Hypothalamus (tissue), 51 donors: Measurements from ENCODE around the gene PRR11.
A peak's percentile ranks its signal among the peaks of the same experiment; 100 is the strongest.
"Not testable (repeated sequence)": the region's sequence is repeated elsewhere in the genome, so short reads cannot be mapped to it uniquely, and the experiment has no call there.

Source experiments
- DNase-seq, 51 donors: peaks; one replicate each; lab custom pipeline; 2025; lab: John Stamatoyannopoulos, UW

Gene PRR11

DNA sequence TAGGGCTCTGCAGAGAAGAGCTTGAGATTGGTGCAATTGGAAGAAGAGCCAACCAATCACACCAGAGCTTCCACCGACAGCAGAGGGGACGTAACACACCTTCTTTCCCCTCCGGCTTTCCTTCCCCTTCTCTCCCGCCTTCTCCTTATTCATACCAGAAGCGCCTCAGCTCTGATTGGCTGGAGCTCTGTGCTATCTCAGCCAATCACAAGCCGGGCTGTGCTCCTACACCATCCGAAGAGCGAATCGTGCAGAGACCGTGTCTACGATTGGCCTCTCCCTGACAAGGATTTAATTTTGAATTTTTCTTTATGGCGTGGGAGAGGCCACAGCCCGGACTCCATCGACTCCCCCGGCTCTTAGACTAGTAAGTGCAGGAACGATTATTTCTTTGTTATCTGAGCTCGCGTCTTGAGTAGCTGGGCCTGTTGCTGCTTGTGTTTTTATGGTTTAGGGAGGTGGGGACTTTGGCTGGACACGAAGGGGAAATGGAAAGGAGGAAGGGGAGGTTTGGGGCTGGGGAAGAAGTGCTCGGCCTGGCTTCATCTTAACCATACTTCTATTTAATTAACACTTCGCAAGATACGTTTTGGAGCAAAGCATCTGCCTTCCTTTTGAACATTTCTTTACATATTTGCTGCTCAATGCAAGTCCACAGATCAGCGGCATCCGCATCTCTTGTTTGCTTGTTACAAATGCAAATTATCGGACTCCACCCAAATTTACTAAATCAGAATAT lies at the start of gene PRR11:
Gene PRR11, plus strand, starts transcription at position 308 of the 739 bp plus-strand sequence. CDS start 14,007 bp downstream, outside the sequence.
- DNase-seq = peak in 46 of 51 donors; percentile 60 to 100 (median 99)

- peak in 50 of 51 donors; percentile 7 to 75 (median 46) for DNase-seq
These were observed 49.6 kb upstream of the PRR11 start for GRCh38 chr17:59105852-59106462.

GRCh38 chr17:59106463-59107305 lies 48.9 kb upstream of the PRR11 start, which contains the start of gene TRIM37:
Gene TRIM37 (minus strand): TSS chr17:59106880. CDS start chr17:59106461, 419 bp downstream.
- peak; percentile 60 to 97 (median 94) for DNase-seq

DNA sequence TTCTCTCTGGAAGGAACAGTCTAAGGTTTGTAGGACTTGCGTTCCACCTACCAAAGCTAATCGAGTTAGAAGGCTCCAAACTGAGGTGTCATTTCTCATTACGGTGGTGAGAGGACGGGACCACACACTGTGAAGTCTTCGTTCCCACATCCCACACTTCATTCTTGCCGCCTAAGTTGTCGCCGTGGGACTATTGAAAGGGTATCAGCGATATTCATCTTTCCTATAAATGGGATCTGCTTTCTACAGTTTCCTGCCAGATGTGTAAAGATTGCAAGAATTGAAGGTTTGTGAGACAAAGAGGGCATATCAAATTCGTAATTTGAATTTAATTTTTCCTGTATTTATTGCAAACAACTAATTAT lies 48.3 kb upstream of the PRR11 start:
- DNase-seq = peak in 2 of 51 donors; percentile 28 to 45

DNA sequence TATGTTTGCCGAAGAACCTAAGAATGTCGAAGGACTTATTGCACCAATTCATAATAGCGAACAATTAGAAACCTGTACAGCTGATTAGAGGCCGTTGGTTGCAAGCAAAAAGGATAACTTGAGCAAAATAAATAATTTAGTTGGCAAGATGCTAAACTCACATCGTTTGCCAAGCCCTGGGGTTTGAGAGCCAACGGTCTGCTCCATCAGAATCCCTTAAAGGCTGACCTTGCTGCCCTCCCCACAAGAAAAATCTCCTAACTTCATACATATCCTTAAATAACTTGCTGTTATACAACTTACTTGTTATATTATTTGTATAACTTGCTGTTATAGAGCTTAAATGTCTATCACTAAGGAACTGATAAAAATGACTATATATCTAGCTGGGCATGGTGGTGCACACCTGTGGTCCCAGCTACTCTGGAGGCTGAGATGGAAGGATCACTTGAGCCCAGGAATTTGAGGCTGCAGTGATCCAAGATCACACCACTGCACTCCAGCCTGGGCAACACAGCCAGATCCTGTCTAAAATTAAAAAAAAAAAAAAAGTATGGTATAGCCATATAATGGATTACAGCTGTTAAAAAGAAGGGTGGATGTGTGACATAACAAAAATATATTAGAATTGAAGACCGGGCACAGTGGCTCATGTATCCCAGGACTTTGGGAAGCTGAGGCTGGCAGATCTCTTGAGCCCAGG lies 47.0 kb upstream of the PRR11 start:
- DNase-seq = no peak

GRCh38 chr17:59110973-59111372 lies 44.6 kb upstream of the PRR11 start:
- no peak for DNase-seq

DNA sequence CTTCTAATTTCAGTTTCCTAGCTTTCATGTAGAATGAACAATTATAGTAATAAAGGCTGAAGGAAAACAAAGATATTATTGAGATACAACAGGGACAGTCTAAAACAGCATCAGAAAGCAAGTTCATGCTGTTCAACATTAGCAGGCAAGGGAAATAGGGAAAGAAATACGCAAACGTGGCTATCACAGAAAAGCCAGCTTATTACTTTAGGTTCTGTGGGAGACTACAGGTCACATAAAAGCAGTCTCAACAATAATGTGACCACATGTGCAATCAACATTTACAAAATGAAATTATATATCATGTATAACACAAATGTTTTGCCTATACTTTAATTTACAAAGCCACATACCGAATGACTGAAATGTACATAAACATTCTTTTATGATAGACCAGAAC lies 44.0 kb upstream of the PRR11 start:
- no peak for DNase-seq

DNA sequence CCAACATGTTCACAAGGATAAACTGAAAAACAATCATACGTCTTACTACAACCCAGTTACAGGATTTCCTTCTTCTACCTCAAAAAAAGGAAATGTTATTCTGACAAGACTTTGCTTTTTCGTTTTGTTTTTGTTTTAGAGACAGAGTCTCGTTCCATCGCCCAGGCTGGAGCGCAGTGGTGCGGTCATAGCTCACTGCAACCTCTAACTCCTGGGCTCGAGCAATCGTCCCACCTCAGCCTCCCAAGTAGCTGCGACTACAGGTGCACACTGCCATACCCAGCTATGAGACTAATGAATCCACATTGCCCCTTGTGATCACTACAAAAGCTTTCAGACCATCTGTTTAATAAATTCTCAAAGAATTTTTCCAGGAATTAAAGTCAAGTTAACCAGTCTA lies 40.1 kb upstream of the PRR11 start:
- no peak for DNase-seq

GRCh38 chr17:59121901-59122480 lies 33.6 kb upstream of the PRR11 start:
- DNase-seq = no peak

DNA sequence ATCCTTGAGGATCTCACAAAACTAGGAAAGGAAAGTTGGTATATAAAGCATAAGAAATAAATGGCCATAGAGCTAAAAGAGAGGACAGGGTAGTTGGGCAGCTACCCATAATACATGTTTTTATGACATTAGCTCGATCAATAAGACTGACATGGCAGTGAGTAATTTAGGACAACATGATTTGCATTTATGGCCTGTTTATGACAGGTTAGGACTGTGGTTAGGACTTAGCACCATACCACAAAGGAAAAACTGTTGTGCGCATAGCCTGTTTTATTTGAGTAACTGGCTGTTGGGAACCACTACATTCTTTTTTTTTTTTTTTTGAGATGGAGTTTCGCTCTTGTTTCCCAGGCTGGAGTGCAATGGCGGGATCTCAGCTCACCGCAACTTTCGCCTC lies 30.9 kb upstream of the PRR11 start:
- DNase-seq = no peak

DNA sequence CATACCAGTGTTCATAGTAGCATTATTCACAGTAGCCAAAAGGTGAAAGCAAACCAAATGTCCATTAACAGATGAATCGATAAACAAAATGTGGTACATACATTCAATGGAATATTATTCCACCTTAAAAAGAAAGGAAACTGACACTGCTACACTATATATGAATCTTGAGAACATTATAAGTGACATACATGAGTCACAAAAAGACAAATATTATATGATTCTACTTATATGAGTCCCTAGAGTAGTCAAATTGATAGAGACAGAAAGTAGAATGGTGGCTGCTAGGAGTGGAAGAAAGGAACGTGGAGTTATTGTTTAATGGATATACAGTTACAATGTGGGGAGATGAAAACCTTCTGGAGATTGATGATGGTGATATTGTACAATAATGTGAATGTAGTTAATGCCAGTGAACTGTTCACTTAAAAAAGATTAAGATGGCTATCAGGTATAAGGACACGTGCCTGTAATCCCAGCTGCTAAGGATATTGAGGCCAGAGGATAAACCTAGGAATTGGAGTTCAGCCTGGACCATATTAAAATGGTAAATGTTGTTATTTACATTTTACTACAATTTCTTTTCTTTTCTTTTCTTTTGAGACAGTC lies 28.6 kb upstream of the PRR11 start:
- DNase-seq = no peak

DNA sequence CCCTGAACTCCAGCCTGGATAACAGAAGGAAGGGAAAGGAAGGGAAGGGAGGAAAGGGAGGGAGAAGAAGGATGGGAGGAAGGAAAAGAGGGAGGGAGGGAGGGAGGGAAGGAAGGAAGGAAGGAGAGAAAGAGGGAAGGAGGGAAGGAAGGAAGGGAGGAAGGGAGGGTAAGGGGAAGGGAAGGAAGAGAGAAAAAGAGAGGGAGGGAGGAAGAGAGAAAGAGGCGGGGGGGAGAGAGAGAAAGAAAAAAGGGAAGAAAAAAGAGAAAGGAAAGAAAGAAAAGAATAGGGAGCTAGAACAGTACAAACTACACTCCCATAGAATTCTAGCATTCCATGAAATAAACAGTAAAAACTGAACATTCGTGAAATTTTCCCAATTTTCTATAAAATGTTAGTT lies 25.7 kb upstream of the PRR11 start:
- DNase-seq = no peak

DNA sequence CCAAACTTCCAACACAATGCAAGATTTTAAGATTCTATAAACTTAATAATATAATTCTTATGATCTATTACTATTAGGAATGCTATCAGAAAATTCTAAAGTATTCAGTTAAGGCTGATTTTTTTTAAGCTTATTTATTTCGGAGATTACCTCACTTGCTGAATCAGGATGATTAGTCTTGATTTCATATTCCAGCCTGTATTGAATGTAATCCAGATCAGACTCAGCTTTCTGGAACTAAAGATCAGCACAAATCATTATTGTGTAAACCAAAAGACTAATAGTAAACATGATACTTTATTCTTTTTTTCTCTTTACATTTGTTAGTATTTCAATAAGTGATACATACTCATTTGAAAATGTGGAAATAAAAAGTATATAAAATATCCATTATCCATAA lies 24.4 kb upstream of the PRR11 start:
- no peak for DNase-seq

GRCh38 chr17:59138339-59138738 lies 17.2 kb upstream of the PRR11 start:
- not testable (repeated sequence) for DNase-seq

DNA sequence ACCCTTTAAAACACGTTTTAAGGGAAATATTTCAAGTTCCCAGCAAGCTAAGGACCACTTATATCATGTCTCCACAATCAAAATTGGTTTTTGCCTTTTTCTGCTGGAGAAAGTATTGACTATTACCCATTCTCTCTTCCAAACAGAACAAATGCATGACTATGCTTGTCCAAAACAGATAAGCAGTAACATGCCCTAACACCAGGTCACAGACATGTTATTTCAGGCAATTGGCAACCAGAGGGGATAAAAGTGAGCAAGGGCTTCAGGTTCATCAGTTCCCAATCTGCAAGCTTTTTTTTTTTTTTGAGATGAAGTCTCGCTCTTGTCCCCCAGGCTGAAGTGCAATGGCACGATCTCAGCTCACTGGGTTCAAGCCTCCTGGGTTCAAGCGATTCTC lies 15.6 kb upstream of the PRR11 start:
- DNase-seq = no peak

GRCh38 chr17:59141860-59142259 lies 13.7 kb upstream of the PRR11 start:
- DNase-seq = no peak

- no peak for DNase-seq
These were observed 9.9 kb upstream of the PRR11 start for GRCh38 chr17:59145571-59146096.

DNA sequence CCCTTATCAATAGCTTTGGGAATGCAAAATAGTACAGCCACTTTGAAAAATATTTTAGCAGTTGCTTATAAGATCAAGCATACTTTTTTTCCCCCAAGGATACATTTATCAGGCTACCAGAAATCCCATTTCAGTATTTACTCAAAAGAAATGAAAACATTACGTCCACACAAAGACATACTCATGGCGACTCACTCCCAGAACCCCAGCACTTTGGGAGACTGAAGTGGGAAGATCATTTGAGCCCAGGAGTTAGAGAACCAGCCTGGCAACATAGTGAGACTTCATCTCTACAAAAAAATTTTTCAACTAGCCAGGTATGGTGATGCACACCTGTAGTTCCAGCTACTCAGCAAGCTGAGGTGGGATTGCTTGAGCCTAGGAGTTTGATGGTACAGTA lies 6.5 kb upstream of the PRR11 start:
- DNase-seq = no peak

DNA sequence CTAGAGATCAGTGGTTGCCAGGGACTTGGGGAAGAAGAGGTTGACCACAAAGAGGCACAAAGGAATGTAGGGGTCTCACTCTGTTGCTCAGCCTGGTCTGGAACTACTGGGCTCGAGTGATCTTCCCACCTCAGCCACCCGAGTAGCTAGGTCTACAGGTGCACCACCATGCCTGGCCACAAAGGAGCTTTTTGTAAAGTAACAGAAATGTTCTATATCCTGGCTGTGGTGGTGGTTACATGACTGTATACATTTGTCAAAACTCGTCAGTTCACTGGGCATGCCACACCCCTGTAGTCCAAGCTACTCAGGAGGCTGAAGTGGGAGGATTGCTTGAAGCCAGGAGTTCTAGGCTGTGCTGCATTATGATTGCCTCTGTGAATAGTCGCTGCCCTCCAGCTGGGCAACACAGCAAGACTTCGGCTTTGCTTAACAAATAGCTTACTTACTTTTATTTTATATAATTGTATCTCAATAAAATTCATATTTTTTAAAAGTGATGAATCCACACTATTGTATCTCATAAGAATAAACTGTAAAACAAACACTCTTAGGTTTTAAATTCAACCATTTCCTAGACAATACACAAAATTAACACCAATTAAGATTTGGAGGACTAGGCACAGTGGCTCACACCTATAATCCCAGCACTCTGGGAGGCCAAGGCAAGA lies 5.6 kb upstream of the PRR11 start:
- no peak for DNase-seq
